Measurements from ENCODE around the gene ZNF622.

ZNF622 gene

GRCh38 chr5:16465544-16466432, at the start of gene ZNF622:
TSS of gene ZNF622 (minus strand) at chr5:16465800. CDS start at chr5:16465665, 135 bp downstream.
- peak; percentile 18 to 93 (median 84) for DNase-seq

- DNase-seq, result no peak
Observed at GRCh38 chr5:16510098-16510497, 44.5 kb upstream of the ZNF622 start.

GRCh38 chr5:16508730-16509531, 43.3 kb upstream of the ZNF622 start:
- DNase-seq, result no peak

- no peak for DNase-seq
Observed at GRCh38 chr5:16507716-16508115, 42.1 kb upstream of the ZNF622 start.

GRCh38 chr5:16505904-16506303, 40.3 kb upstream of the ZNF622 start:
- peak in 1 of 58 donors; percentile 11 for DNase-seq

GRCh38 chr5:16505140-16505891, 39.7 kb upstream of the ZNF622 start:
- DNase-seq, result no peak

- no peak for DNase-seq
Observed at GRCh38 chr5:16504571-16504970, 39.0 kb upstream of the ZNF622 start.

GRCh38 chr5:16502866-16503265, 37.3 kb upstream of the ZNF622 start:
- DNase-seq, result no peak

- DNase-seq, result no peak
Observed at GRCh38 chr5:16500024-16500423, 34.4 kb upstream of the ZNF622 start.

GRCh38 chr5:16497546-16497945, 31.9 kb upstream of the ZNF622 start:
- DNase-seq, result no peak

- no peak for DNase-seq
Observed at GRCh38 chr5:16493261-16493660, 27.7 kb upstream of the ZNF622 start.

GRCh38 chr5:16492398-16493140, 27.0 kb upstream of the ZNF622 start:
- DNase-seq, result peak in 3 of 58 donors; percentile 7 to 27 (median 7)

GRCh38 chr5:16490911-16491310, 25.3 kb upstream of the ZNF622 start:
- no peak for DNase-seq

GRCh38 chr5:16489322-16489791, 23.8 kb upstream of the ZNF622 start:
- peak in 6 of 58 donors; percentile 7 to 69 (median 10) for DNase-seq

- DNase-seq, result no peak
Observed at GRCh38 chr5:16487456-16487855, 21.9 kb upstream of the ZNF622 start.

GRCh38 chr5:16486711-16487111, 21.1 kb upstream of the ZNF622 start:
- DNase-seq, result peak in 1 of 58 donors; percentile 7

- no peak for DNase-seq
Observed at GRCh38 chr5:16485656-16486055, 20.1 kb upstream of the ZNF622 start.

GRCh38 chr5:16484081-16484480, 18.5 kb upstream of the ZNF622 start:
- no peak for DNase-seq

- no peak for DNase-seq
Observed at GRCh38 chr5:16483361-16483760, 17.8 kb upstream of the ZNF622 start.

GRCh38 chr5:16482891-16483290, 17.3 kb upstream of the ZNF622 start:
- no peak for DNase-seq
